ENCODE data around the gene ANKMY1. TPM values are rescaled to one million over a fixed set of nuclear protein-coding genes. Genes with fewer than 3 reads are reported as not detected.

Gene ANKMY1
- total and polyA plus RNA-seq, 2 donors (not counting 1 experiment from before 2014, with no cell fraction given) = 51.7 to 72.1 TPM

- peaks cover 0 to 28% (median 11%) of the 10 kb centered on the region in 4 experiments for H3K27me3 ChIP-seq (replicated peaks in 1 of 4; ENCODE audit: control extremely low read depth in 1 of 4, control insufficient read depth in 3 of 4, insufficient read depth in 4 of 4, low read length in 3 of 4)
- intact Hi-C loops (cut with micrococcal nuclease) = no loop called here
- H3K4me1 Mint-ChIP-seq = peaks cover 18% of the 10 kb centered on the region
- TF ChIP-seq CTCF (IDR thresholded peaks at IDR 0.05) = no peak
- no peak for TF ChIP-seq EZH2 (IDR thresholded peaks at IDR 0.05; ENCODE audit: borderline replicate concordance, insufficient read depth, low read depth, low read length, poor library complexity, severe bottlenecking)
- no peaks in the 10 kb centered on the region for H3K9me3 Mint-ChIP-seq (ENCODE audit: insufficient read depth)
- H3K4me1 ChIP-seq (ENCODE audit: control insufficient read depth in 2 of 2, insufficient read depth in 2 of 2, low read length in 2 of 2) = peaks cover 7 to 10% of the 10 kb centered on the region in 2 donors
- H3K4me3 ChIP-seq (ENCODE audit: control extremely low read depth in 1 of 5, extremely low read depth in 1 of 5, insufficient read depth in 1 of 5, low read depth in 2 of 5, low read length in 4 of 5) = no peak overlapping the region
- no peak overlapping the region for H3K27ac ChIP-seq (ENCODE audit: low read length in 2 of 2)
- H3K36me3 ChIP-seq (replicated peaks in 1 of 2; ENCODE audit: control extremely low read depth in 1 of 2, control insufficient read depth in 1 of 2, extremely low read depth in 1 of 2, insufficient read depth in 2 of 2, low read length in 1 of 2) = no peaks in the 10 kb centered on the region
- ATAC-seq (ENCODE audit: low read depth) (no peak), DNase-seq (no peak)
- H3K9ac ChIP-seq (ENCODE audit: low read length) = no peak overlapping the region
- ChIA-PET POLR2A (no interaction called here), CTCF (no interaction called here)
- H3K4me3 Mint-ChIP-seq = no peak overlapping the region
- no peak overlapping the region for H3K4me2 ChIP-seq (replicated peaks; ENCODE audit: low read depth, low read length, poor library complexity, severe bottlenecking)
- H3K9me3 ChIP-seq (ENCODE audit: control extremely low read depth in 1 of 3, control insufficient read depth in 2 of 3, insufficient read depth in 1 of 3, low read length in 2 of 3) = peaks cover 0 to 4% (median 0%) of the 10 kb centered on the region in 3 donors
- H3K27ac Mint-ChIP-seq = no peak overlapping the region
- no peaks in the 10 kb centered on the region for H3K79me2 ChIP-seq (ENCODE audit: control insufficient read depth, insufficient read depth, low read length)
- peaks cover 30% of the 10 kb centered on the region for H3K27me3 Mint-ChIP-seq
- H4K20me1 ChIP-seq (ENCODE audit: control insufficient read depth, insufficient read depth, low read length, poor library complexity, severe bottlenecking) = no peaks in the 10 kb centered on the region
- H2AFZ ChIP-seq (ENCODE audit: insufficient read depth, low read depth, low read length, poor library complexity, severe bottlenecking) = no peak overlapping the region
- WGBS (ENCODE audit: insufficient coverage) = 86% methylated on average over 21 of the region's 22 CpGs
These were observed 110.5 kb downstream of the ANKMY1 start for GRCh38 chr2:240447331-240447730.

GRCh38 chr2:240446664-240447175 lies 111.1 kb downstream of the ANKMY1 start:
- TF ChIP-seq CTCF (IDR thresholded peaks at IDR 0.05) (no peak), EZH2 (IDR thresholded peaks at IDR 0.05; ENCODE audit: borderline replicate concordance, insufficient read depth, low read depth, low read length, poor library complexity, severe bottlenecking) (no peak)
- H3K27ac Mint-ChIP-seq = no peak overlapping the region
- POLR2A ChIA-PET = no interaction called here
- 85% methylated on average over 12 of the region's 12 CpGs for WGBS (ENCODE audit: insufficient coverage)
- CTCF ChIA-PET = no interaction called here
- H3K79me2 ChIP-seq (ENCODE audit: control insufficient read depth, insufficient read depth, low read length) = no peaks in the 10 kb centered on the region
- no peaks in the 10 kb centered on the region for H3K9me3 ChIP-seq (ENCODE audit: control extremely low read depth in 1 of 3, control insufficient read depth in 2 of 3, insufficient read depth in 1 of 3, low read length in 2 of 3)
- no peak overlapping the region for H3K4me2 ChIP-seq (replicated peaks; ENCODE audit: low read depth, low read length, poor library complexity, severe bottlenecking)
- no peaks in the 10 kb centered on the region for H4K20me1 ChIP-seq (ENCODE audit: control insufficient read depth, insufficient read depth, low read length, poor library complexity, severe bottlenecking)
- no peak overlapping the region for H3K4me3 Mint-ChIP-seq
- H3K4me1 Mint-ChIP-seq = peaks cover 13% of the 10 kb centered on the region
- no peak overlapping the region for H2AFZ ChIP-seq (ENCODE audit: insufficient read depth, low read depth, low read length, poor library complexity, severe bottlenecking)
- no peaks in the 10 kb centered on the region for H3K36me3 ChIP-seq (replicated peaks in 1 of 2; ENCODE audit: control extremely low read depth in 1 of 2, control insufficient read depth in 1 of 2, extremely low read depth in 1 of 2, insufficient read depth in 2 of 2, low read length in 1 of 2)
- peaks cover 24% of the 10 kb centered on the region for H3K27me3 Mint-ChIP-seq
- H3K4me1 ChIP-seq (ENCODE audit: control insufficient read depth in 2 of 2, insufficient read depth in 2 of 2, low read length in 2 of 2) = peaks cover 4% of the 10 kb centered on the region in 2 donors
- DNase-seq (no peak), ATAC-seq (ENCODE audit: low read depth) (no peak)
- intact Hi-C loops (cut with micrococcal nuclease) = no loop called here
- H3K27ac ChIP-seq (ENCODE audit: low read length in 2 of 2) = no peak overlapping the region
- H3K9ac ChIP-seq (ENCODE audit: low read length) = no peak overlapping the region
- H3K9me3 Mint-ChIP-seq (ENCODE audit: insufficient read depth) = no peaks in the 10 kb centered on the region
- no peak overlapping the region for H3K4me3 ChIP-seq (ENCODE audit: control extremely low read depth in 1 of 5, extremely low read depth in 1 of 5, insufficient read depth in 1 of 5, low read depth in 2 of 5, low read length in 4 of 5)
- H3K27me3 ChIP-seq (replicated peaks in 1 of 4; ENCODE audit: control extremely low read depth in 1 of 4, control insufficient read depth in 3 of 4, insufficient read depth in 4 of 4, low read length in 3 of 4) = peaks cover 0 to 23% (median 8%) of the 10 kb centered on the region in 4 experiments
